OCI-LY7 (cell line): ENCODE results near the gene PLXNA4. TPM values are rescaled to one million over a fixed set of nuclear protein-coding genes. Genes with fewer than 3 reads are reported as not detected.

ENCODE experiments used
- BruUV-seq: library from RNA; stranded (reverse); fragments of 400-500 nt; replicated peaks from 2 replicates; lab custom pipeline; 2021; lab: Mats Ljungman, UMichigan
- CTCF ChIA-PET: fragments of 300-600 bp; sonication (Branson Sonifier 250); formaldehyde crosslinking; loops from one replicate; lab custom pipeline; 2022; ENCODE audit warnings: antibody characterized with exemption; ENCODE audit not compliant: unreplicated experiment; lab: Charles Lee
- POLR2A ChIA-PET: fragments of 300-600 bp; sonication (Branson Sonifier 250); formaldehyde crosslinking; loops from one replicate; lab custom pipeline; 2022; ENCODE audit warnings: antibody characterized with exemption; lab: Charles Lee
- DNase-seq: peaks from one replicate; pipeline ENCODE4 v3.0.0-alpha.2; 2015; ENCODE audit warnings: low spot score
- H2AFZ ChIP-seq: fragments of 200-600 bp; sonication (generic), shearing (Covaris generic); 2 replicates; pipeline ENCODE4 v1.6.1; 2014; ENCODE audit warnings: mild to moderate bottlenecking, antibody characterized with exemption, low read length, moderate library complexity
- H3K27ac ChIP-seq: fragments of 200-600 bp; sonication (generic); 2 replicates; pipeline ENCODE4 v1.5.1; 2014; ENCODE audit warnings: mixed run types, low read depth, mild to moderate bottlenecking, moderate library complexity, low read length, inconsistent platforms; ENCODE audit not compliant: poor library complexity, severe bottlenecking
- H3K36me3 ChIP-seq: fragments of 200-600 bp; sonication (generic); 2 replicates; pipeline ENCODE4 v1.6.1; 2014; ENCODE audit warnings: mild to moderate bottlenecking, antibody characterized with exemption, low read length, moderate library complexity, mixed read lengths; ENCODE audit not compliant: insufficient read depth
- H3K4me1 ChIP-seq: fragments of 200-600 bp; sonication (generic); 2 replicates; pipeline ENCODE4 v1.5.1; 2014; ENCODE audit warnings: mild to moderate bottlenecking, low read length; ENCODE audit not compliant: insufficient read depth, poor library complexity, severe bottlenecking
- H3K4me2 ChIP-seq: fragments of 200-600 bp; sonication (generic); 2 replicates; pipeline ENCODE4 v1.6.1; 2014; ENCODE audit warnings: mild to moderate bottlenecking, low read length
- H3K4me3 ChIP-seq: fragments of 200-600 bp; sonication (generic); 2 replicates; pipeline ENCODE4 v1.5.1; 2014; ENCODE audit warnings: mild to moderate bottlenecking, low read depth, low read length; ENCODE audit not compliant: poor library complexity, severe bottlenecking
- H3K79me2 ChIP-seq: fragments of 200-600 bp; sonication (generic); 2 replicates; pipeline ENCODE4 v1.6.1; 2016; ENCODE audit warnings: low read depth, mild to moderate bottlenecking, low read length, moderate library complexity, mixed read lengths; ENCODE audit not compliant: insufficient read depth
- H3K9me2 ChIP-seq: fragments of 200-600 bp; sonication (generic); 2 replicates; pipeline ENCODE4 v1.6.1; 2016; ENCODE audit warnings: mild to moderate bottlenecking, low read length, mixed read lengths; ENCODE audit not compliant: insufficient read depth
- H3K9me3 ChIP-seq: fragments of 200-600 bp; sonication (generic); 2 replicates; pipeline ENCODE4 v1.6.1; 2014; ENCODE audit warnings: mild to moderate bottlenecking, mixed run types, low read length, mixed read lengths
- H4K20me1 ChIP-seq: fragments of 200-600 bp; sonication (generic); 2 replicates; pipeline ENCODE4 v1.6.1; 2014; ENCODE audit warnings: mild to moderate bottlenecking, antibody characterized with exemption, low read length, moderate library complexity, mixed read lengths; ENCODE audit not compliant: insufficient read depth
- EZH2phosphoT487 ChIP-seq: fragments of 200-600 bp; sonication (generic); IDR thresholded peaks from 2 replicates; pipeline ENCODE4 v1.6.1; 2018; ENCODE audit warnings: low read depth, borderline replicate concordance, mild to moderate bottlenecking, mixed run types, antibody characterized with exemption, low read length, moderate library complexity, mixed read lengths
- intact Hi-C: fragments of 100-400 bp; cut with micrococcal nuclease; formaldehyde crosslinking; loops from one replicate; pipeline ENCODE4 v1.10.0; 2022; ENCODE audit not compliant: unreplicated experiment
- total RNA-seq, 2 experiments: library from RNA; depleted of rRNA in 1 of 2; stranded (reverse); fragments of >200 nt in 1 of 2; shearing (Covaris generic) in 1 of 2; gene quantifications; 2 replicates each; pipeline ENCODE4 v1.2.3, GENCODE V29; 2014 to 2022
- TF ChIP-seq, protein P1 (sequence below): fragments of 200-600 bp; sonication (generic); conservative IDR thresholded peaks from 2 replicates; pipeline ENCODE4 v1.5.1; 2014; ENCODE audit warnings: mild to moderate bottlenecking, antibody characterized with exemption, low read length, moderate library complexity, mixed read lengths

The PLXNA4 gene
- total RNA-seq, 2 experiments from 2014 or later, result not detected

DNA sequence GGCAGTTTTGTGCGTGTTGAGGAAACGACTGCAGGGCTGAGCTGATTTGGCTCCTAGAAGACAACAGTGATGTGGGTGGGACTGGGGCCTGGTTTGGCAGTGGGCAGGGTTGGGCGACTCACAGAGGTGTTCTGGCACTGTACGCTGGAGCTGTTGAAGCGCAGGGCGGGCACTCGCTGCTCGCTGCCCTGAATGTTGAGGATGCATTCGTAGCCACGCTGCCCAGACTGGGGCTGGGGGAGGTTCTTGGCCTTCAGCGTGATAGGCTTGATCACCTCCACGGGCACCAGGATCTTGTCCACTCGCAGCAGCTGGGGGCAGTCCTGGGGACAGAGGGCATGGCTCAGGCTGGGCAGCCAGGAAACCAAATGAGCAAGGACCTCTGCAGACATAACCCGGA is 365.4 kb downstream of the PLXNA4 start:
- Histone ChIP-seq H3K4me2 (no peak overlapping the region), H3K4me3 (no peak overlapping the region), H4K20me1 (no peaks in the 10 kb centered on the region), H2AFZ (no peak overlapping the region), H3K36me3 (no peaks in the 10 kb centered on the region), H3K4me1 (no peaks in the 10 kb centered on the region), H3K9me2 (no peaks in the 10 kb centered on the region), H3K27ac (no peak overlapping the region), H3K79me2 (no peaks in the 10 kb centered on the region), H3K9me3 (no peaks in the 10 kb centered on the region)
- TF ChIP-seq EZH2phosphoT487, result no peak
- TF ChIP-seq, protein P1, sequence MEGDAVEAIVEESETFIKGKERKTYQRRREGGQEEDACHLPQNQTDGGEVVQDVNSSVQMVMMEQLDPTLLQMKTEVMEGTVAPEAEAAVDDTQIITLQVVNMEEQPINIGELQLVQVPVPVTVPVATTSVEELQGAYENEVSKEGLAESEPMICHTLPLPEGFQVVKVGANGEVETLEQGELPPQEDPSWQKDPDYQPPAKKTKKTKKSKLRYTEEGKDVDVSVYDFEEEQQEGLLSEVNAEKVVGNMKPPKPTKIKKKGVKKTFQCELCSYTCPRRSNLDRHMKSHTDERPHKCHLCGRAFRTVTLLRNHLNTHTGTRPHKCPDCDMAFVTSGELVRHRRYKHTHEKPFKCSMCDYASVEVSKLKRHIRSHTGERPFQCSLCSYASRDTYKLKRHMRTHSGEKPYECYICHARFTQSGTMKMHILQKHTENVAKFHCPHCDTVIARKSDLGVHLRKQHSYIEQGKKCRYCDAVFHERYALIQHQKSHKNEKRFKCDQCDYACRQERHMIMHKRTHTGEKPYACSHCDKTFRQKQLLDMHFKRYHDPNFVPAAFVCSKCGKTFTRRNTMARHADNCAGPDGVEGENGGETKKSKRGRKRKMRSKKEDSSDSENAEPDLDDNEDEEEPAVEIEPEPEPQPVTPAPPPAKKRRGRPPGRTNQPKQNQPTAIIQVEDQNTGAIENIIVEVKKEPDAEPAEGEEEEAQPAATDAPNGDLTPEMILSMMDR, result no peak
- POLR2A ChIA-PET, result no interaction called here
- no peak for DNase-seq
- CTCF ChIA-PET, result no interaction called here
- BruUV-seq, result no TSS peak
- intact Hi-C loops, result no loop called here

DNA sequence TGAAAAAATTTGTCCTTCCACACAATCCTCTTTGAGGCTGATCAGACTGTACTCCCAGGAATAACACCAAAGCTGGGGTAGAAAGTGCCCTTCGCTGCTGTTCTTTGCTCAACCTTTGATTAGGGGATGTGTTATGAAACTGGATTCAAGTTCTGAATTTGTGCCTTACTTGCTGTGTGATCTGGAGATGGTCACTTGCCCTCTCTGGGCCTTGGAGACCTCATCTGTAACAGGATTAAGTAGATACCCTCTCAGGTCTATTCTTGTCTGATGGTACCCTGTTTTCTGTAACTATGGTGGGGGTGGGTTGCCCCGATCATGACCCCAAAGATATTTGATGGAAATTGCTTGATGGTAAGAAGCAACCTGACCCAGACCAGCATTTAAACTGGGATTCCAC is 368.5 kb downstream of the PLXNA4 start:
- H3K79me2 ChIP-seq, result no peaks in the 10 kb centered on the region
- TF ChIP-seq, protein P1, result no peak
- no peak for TF ChIP-seq EZH2phosphoT487
- H3K9me3 ChIP-seq, result no peaks in the 10 kb centered on the region
- H3K4me1 ChIP-seq, result no peaks in the 10 kb centered on the region
- CTCF ChIA-PET, result no interaction called here
- no peaks in the 10 kb centered on the region for H3K9me2 ChIP-seq
- no peak for DNase-seq
- no peak overlapping the region for H3K4me2 ChIP-seq
- intact Hi-C loops, result no loop called here
- POLR2A ChIA-PET, result interaction anchor here (0.6 kb wide), 1 partner anchor 349 kb away, joined by 4 read pairs; no protein-coding TSS in a partner anchor
- H2AFZ ChIP-seq, result no peak overlapping the region
- H3K4me3 ChIP-seq, result no peak overlapping the region
- BruUV-seq, result no TSS peak
- H3K27ac ChIP-seq, result no peak overlapping the region
- H4K20me1 ChIP-seq, result no peaks in the 10 kb centered on the region
- no peaks in the 10 kb centered on the region for H3K36me3 ChIP-seq

DNA sequence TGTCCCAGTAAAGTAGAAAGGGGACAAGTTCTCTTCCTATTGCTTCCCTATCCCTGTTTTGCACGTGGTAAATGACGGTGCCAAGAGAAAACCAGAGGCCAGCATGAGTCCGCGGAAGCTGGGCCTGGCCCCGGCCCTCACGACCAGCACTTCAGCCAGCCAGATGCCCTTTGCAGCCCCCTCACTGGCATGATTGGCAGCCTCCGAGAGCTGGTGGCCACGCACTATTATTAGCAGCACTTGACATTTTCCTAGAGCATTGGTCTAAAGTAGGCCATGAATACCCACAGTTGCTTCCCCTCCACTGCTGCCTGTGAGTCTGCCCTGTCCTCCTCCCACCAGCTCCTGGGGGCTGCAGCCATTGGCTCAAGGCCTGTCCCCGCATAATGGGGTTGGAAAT is 369.1 kb downstream of the PLXNA4 start:
- Histone ChIP-seq H3K9me2 (no peaks in the 10 kb centered on the region), H3K9me3 (no peaks in the 10 kb centered on the region), H3K36me3 (no peaks in the 10 kb centered on the region), H2AFZ (no peak overlapping the region), H3K4me3 (no peak overlapping the region), H4K20me1 (no peaks in the 10 kb centered on the region), H3K27ac (no peak overlapping the region), H3K4me1 (no peaks in the 10 kb centered on the region), H3K79me2 (no peaks in the 10 kb centered on the region), H3K4me2 (no peak overlapping the region)
- intact Hi-C loops, result no loop called here
- TF ChIP-seq, protein P1, result no peak
- no peak for TF ChIP-seq EZH2phosphoT487
- no TSS peak for BruUV-seq
- no peak for DNase-seq
- CTCF ChIA-PET, result no interaction called here
- POLR2A ChIA-PET, result no interaction called here
